ENCODE data around the gene GCH1.
A peak's percentile ranks its signal among the peaks of the same experiment; 100 is the strongest.
"Not testable (repeated sequence)": the region's sequence is repeated elsewhere in the genome, so short reads cannot be mapped to it uniquely, and the experiment has no call there.

Gene GCH1

GRCh38 chr14:54818201-54819133 is 84.2 kb downstream of the GCH1 start:
- no peak for DNase-seq

- DNase-seq: no peak
Observed at GRCh38 chr14:54817506-54817905, 85.1 kb downstream of the GCH1 start.

DNA sequence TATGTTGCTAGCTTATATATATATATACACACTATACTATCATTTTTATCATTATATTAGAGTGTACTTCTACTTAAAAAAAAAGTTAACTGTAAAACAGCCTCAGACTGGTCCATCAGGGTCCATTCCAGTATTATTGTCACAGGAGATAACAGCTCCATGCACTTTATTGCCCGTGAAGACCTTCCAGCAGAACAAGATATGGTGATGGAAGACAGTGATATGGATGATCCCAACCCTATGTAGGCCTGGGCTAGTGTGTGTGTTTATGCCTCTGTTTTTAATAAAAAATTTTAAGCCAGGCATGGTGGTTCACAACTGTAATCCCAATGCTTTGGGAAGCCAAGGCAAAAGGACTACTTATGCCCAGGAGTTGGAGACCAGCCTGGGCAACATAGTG is 86.2 kb downstream of the GCH1 start:
- no peak for DNase-seq

- no peak for DNase-seq
Observed at GRCh38 chr14:54815515-54815914, 87.1 kb downstream of the GCH1 start.

DNA sequence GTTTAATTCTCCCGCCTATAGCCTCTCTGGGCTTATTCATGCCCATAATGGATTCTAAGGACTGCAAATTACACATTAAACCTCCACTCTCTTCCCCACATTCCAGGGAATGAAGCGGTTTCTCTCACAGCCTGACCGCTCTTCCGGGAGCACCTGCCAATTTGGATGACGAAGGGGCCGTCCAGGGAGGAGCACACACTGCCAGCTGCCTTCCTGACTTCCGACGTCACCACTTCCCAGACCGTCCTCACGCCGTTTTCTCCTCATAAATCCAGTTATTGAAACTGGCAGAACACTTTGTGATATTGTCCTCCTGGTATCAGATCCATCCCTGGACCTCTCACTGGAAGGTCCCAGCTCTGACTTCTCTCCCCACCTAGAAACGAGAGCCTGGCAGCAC is 87.6 kb downstream of the GCH1 start:
- DNase-seq: no peak

- DNase-seq: no peak
Observed at GRCh38 chr14:54814076-54814475, 88.5 kb downstream of the GCH1 start.

- no peak for DNase-seq
Observed at GRCh38 chr14:54813081-54813480, 89.5 kb downstream of the GCH1 start.

DNA sequence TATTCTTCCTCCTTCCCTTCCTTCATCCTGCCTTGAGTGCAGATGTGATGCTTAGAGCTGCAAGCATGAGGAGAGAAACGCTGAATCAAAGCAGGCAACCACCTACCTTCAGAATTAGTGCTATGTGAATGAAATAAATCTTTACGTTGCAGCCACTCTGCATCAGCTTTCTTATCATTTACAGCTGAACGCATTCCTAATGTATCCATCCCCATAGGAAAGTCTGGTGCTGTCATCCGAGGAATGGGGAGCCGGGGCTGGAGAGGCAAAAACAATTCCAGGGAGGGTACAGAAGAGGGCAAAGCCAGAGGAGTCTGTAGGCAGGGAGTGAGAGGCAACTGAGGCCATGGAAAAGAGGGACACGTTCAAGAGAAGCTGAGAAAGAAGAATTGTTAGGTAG is 90.0 kb downstream of the GCH1 start:
- DNase-seq: no peak

DNA sequence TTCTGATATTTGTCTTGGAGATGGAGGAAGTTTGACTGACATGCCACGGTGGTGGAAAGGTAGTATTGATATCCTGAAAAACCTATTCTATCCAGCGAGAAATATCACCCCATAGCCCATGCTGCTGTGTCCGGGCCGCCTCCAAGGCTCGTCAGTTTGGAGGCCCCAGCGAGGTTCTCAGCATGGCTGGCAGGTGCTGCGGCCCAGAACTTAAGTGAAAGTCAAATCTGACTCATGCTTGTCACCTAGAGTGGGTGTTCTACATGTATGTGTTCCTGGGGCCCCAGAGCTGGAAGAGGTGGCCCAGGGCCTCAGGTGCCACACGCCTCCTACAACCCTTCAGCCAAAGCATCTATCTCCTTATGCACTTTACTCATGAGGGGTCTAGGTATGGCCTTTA is 92.9 kb downstream of the GCH1 start:
- DNase-seq: no peak

DNA sequence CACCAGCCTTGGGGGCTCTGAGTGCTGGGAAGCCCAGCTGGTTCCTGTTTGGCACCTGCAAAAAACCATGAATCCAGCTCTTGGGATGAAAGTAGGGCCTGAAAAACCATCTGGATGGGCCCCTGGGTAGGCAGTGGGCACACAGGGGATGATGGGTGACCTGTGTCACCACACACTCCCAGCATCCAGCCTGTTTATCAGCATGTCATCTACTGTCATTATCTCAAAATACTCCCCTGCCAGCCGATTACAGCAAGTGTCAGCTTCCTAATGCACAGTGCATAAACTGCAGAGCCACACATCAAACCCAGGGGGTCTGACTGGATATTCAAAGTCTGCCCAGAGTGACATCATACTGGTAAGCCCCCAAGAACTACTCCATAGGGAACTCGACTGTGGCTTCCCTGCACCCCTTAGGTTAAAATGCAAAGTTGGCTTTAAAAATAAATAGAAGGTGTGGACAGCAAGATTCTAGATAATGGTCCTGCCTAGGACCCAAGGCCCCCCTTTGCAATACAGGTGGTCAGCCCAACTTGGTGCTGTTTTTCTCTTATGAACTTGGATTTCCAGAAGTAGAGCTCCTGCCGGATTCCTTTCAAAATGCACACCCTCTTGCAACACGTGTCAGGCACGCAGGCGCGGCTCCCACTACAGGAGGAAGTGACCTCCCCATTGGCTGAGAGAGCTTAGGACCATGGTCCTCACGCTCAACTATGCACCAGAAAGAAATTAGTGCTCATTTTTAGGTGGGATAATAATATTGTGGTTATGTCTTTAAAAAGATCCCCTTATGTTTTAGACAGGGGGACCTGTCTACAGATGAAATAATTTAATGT is 94.1 kb downstream of the GCH1 start:
- DNase-seq: no peak

GRCh38 chr14:54807881-54808280 is 94.7 kb downstream of the GCH1 start:
- DNase-seq: no peak

- DNase-seq: no peak
Observed at GRCh38 chr14:54807428-54807827, 95.2 kb downstream of the GCH1 start.

GRCh38 chr14:54806616-54807015 is 96.0 kb downstream of the GCH1 start:
- DNase-seq: no peak

GRCh38 chr14:54805445-54806322 is 96.9 kb downstream of the GCH1 start:
- DNase-seq: peak; percentile 42 to 70

DNA sequence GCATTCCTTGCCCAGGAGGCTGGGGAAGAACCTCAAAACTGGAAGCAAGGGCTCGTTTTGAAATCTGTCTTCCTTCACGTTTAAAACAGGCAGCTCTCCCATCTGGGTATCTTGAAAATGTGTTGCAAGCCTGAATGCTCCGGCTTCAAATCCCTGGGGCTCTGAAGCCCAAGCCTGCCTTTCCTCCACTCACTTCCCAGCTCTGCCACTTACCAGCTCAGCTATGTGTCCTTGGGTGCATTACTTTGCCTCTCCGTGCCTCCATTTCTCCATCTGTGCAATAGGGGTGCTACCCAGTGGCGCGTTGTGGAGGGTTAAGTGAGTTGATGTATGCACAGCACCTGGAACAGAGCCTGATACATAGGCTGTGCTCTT is 97.6 kb downstream of the GCH1 start:
- no peak for DNase-seq

- no peak for DNase-seq
Observed at GRCh38 chr14:54804538-54805041, 98.0 kb downstream of the GCH1 start.

GRCh38 chr14:54803926-54804537 is 98.6 kb downstream of the GCH1 start:
- no peak for DNase-seq

GRCh38 chr14:54803396-54803795 is 99.2 kb downstream of the GCH1 start:
- no peak for DNase-seq

DNA sequence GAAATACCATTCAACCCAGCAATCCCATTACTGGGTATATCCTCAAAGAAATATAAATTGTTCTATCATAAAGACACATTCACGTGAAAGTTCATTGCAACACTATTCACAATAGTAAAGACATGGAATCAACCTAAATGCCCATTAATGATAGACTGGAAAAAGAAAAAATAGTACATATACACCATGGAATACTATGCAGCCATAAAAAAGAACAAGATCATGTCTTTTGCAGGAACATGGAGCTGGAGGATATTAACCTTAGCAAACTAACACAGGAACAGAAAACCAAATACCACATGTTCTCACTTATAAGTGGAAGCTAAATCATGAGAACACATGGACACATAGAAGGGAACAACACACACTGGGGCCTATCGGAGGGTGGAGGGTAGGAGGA is 101.1 kb downstream of the GCH1 start:
- DNase-seq: not testable (repeated sequence)

- no peak for DNase-seq
Observed at GRCh38 chr14:54798465-54799124, 104.0 kb downstream of the GCH1 start.

GRCh38 chr14:54797986-54798385 is 104.6 kb downstream of the GCH1 start:
- no peak for DNase-seq

GRCh38 chr14:54797556-54797955 is 105.1 kb downstream of the GCH1 start:
- DNase-seq: no peak

Measured in hippocampal formation (tissue), 2 donors.